Measurements from ENCODE around the gene CCNJL.
"Not testable (repeated sequence)": the region's sequence is repeated elsewhere in the genome, so short reads cannot be mapped to it uniquely, and the experiment has no call there.

CCNJL gene

DNA sequence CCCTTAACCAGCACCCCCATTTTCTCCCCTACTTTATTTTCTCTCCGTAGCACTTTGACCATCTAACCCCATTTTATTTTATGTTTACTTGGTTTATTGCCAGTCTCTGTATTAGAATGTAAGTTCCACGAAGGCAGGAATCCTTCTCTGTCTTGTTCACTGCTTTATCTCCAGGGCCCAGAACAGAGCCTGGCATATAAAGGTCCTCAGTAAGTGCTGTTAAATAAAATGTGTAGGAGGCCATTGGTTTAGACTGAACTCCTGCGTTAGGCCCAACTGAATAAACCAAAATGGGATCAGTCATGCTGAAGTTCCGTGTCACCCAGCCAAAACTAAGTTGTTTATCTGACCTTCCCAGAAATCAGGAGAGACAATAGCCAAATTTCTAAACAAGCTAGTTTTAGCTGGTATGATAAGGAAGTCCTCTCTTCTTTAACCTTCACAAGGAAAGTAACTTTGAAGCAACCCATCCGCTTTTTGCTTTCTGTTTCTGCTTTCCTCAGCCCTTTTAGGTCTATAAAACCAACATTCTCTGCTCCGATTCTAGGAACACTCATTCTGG is 29.0 kb upstream of the CCNJL start:
- Histone ChIP-seq H3K27me3 (ENCODE audit: insufficient read depth, low read length, poor library complexity) (no peaks in the 10 kb centered on the region), H4K8ac (ENCODE audit: low read depth, low read length) (no peak overlapping the region), H3K18ac (ENCODE audit: low read length) (no peak overlapping the region), H4K5ac (ENCODE audit: low read length) (no peak overlapping the region), H3K36me3 (ENCODE audit: control insufficient read depth, insufficient read depth, low read length) (no peaks in the 10 kb centered on the region), H2AK5ac (ENCODE audit: low read length) (no peak overlapping the region), H3K4me3 (ENCODE audit: low read length) (no peak overlapping the region), H2BK15ac (replicated peaks; ENCODE audit: low read depth) (no peak overlapping the region), H3K79me2 (ENCODE audit: control insufficient read depth, insufficient read depth, low read length) (no peaks in the 10 kb centered on the region), H2BK120ac (ENCODE audit: low read depth, low read length) (no peak overlapping the region), H3K23ac (ENCODE audit: low read length) (no peak overlapping the region), H3K27ac (ENCODE audit: low read depth, low read length) (no peak overlapping the region), H3K79me1 (ENCODE audit: low read length) (no peaks in the 10 kb centered on the region), H3K4me2 (ENCODE audit: low read length) (no peak overlapping the region), H3K56ac (ENCODE audit: low read length) (no peak overlapping the region), H3K4ac (ENCODE audit: low read depth, low read length) (no peak overlapping the region), H2BK5ac (ENCODE audit: low read length) (no peak overlapping the region), H3K9ac (ENCODE audit: low read length) (no peak overlapping the region), H3K4me1 (ENCODE audit: control insufficient read depth, low read depth, low read length) (no peaks in the 10 kb centered on the region)
- no peak for DNase-seq
- WGBS (ENCODE audit: extremely low coverage, insufficient coverage, low lambda C conversion rate) = no CpG with 5 or more reads among the region's 6 CpGs

DNA sequence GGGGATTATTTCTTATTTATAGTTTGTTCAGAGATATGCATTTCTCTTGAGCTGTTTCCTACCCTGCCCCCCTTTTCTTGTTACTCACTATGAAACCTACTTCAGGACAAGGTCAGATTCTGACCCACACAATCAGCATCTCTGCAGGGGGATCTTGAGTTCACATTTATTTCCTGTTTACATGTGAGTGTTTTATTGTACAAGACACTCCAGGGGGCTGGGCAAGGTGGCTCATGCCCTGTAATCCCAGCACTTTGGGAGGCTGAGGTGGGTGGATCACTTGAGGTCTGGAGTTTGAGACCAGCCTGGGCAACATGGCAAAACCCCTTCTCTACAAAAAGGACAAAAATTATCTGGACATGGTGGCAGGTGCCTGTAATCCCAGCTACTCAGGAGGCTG is 28.1 kb upstream of the CCNJL start:
- DNase-seq; H2BK5ac ChIP-seq (ENCODE audit: low read length); H3K4me3 ChIP-seq (ENCODE audit: low read length); H2BK120ac ChIP-seq (ENCODE audit: low read depth, low read length); H2BK15ac ChIP-seq (replicated peaks; ENCODE audit: low read depth); H3K4me1 ChIP-seq (ENCODE audit: control insufficient read depth, low read depth, low read length); H3K27me3 ChIP-seq (ENCODE audit: insufficient read depth, low read length, poor library complexity); H3K23ac ChIP-seq (ENCODE audit: low read length); H3K4me2 ChIP-seq (ENCODE audit: low read length); H4K5ac ChIP-seq (ENCODE audit: low read length); H3K18ac ChIP-seq (ENCODE audit: low read length); H3K79me2 ChIP-seq (ENCODE audit: control insufficient read depth, insufficient read depth, low read length); H3K36me3 ChIP-seq (ENCODE audit: control insufficient read depth, insufficient read depth, low read length); H2AK5ac ChIP-seq (ENCODE audit: low read length); H3K27ac ChIP-seq (ENCODE audit: low read depth, low read length); H3K9ac ChIP-seq (ENCODE audit: low read length); H3K56ac ChIP-seq (ENCODE audit: low read length); H3K79me1 ChIP-seq (ENCODE audit: low read length); H3K4ac ChIP-seq (ENCODE audit: low read depth, low read length); H4K8ac ChIP-seq (ENCODE audit: low read depth, low read length): not testable (repeated sequence)

DNA sequence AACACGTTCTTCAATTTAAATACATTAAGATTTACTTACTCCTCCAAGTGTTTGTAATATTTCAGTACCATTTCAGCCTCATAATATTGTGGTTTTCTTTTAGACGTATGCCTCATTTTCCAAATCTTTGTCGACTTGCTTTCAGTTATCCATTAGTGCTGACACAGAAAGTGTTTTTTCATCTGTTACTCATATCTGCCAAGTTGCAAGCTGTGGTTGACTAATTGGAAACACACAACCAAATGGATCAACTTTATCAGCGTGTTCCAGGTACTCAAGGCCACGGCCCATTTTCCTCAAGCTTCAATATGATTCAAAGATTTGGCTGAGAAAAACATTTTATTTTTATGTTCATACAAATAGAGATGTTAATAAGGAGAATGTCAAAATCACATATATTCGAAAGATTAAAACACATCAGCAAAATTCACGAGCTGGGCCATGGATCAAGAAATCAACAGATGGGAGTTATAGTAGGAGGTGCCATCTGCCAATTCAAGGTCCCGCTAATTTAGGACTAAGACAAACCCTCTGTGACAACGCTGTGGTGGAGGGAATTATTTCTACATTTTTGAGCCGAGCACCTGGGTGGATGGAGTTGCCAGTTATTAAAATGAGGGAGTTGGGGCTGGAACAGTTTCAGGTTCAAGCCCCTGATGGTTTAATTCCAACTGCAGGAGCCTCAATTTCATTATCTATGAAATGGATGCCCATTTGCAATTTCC is 27.2 kb upstream of the CCNJL start:
- DNase-seq = no peak
- Histone ChIP-seq H3K56ac (ENCODE audit: low read length) (no peak overlapping the region), H2BK120ac (ENCODE audit: low read depth, low read length) (no peak overlapping the region), H3K4me2 (ENCODE audit: low read length) (no peak overlapping the region), H2AK5ac (ENCODE audit: low read length) (no peak overlapping the region), H3K23ac (ENCODE audit: low read length) (no peak overlapping the region), H2BK5ac (ENCODE audit: low read length) (no peak overlapping the region), H3K4me3 (ENCODE audit: low read length) (no peak overlapping the region), H3K18ac (ENCODE audit: low read length) (no peak overlapping the region), H4K8ac (ENCODE audit: low read depth, low read length) (no peak overlapping the region), H2BK15ac (replicated peaks; ENCODE audit: low read depth) (no peak overlapping the region), H3K27me3 (ENCODE audit: insufficient read depth, low read length, poor library complexity) (no peaks in the 10 kb centered on the region), H3K79me2 (ENCODE audit: control insufficient read depth, insufficient read depth, low read length) (no peaks in the 10 kb centered on the region), H3K36me3 (ENCODE audit: control insufficient read depth, insufficient read depth, low read length) (no peaks in the 10 kb centered on the region), H3K4ac (ENCODE audit: low read depth, low read length) (no peak overlapping the region), H3K27ac (ENCODE audit: low read depth, low read length) (no peak overlapping the region), H3K4me1 (ENCODE audit: control insufficient read depth, low read depth, low read length) (no peaks in the 10 kb centered on the region), H4K5ac (ENCODE audit: low read length) (no peak overlapping the region), H3K9ac (ENCODE audit: low read length) (no peak overlapping the region), H3K79me1 (ENCODE audit: low read length) (no peaks in the 10 kb centered on the region)
- 100% methylated on average over 1 of the region's 10 CpGs for WGBS (ENCODE audit: extremely low coverage, insufficient coverage, low lambda C conversion rate)

DNA sequence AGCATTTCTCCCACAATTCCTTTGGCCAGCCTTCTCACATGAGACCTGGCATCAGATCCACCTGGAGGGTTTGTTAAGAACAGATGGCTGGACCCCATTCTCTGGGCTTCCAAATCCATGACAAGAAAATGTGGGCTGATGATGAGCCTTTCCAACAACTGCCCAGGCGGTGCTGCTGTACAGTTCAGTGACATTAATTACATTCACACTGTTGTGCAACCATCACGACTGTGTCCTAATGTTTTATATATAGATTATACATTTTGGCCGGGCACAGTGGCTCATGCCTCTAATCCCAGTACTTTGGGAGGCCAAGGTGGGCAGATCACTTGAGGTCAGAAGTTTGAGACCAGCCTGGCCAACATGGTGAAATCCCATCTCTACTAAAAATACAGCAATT is 22.4 kb upstream of the CCNJL start:
- not testable (repeated sequence) for H3K18ac ChIP-seq (ENCODE audit: low read length); H2BK5ac ChIP-seq (ENCODE audit: low read length); H2BK120ac ChIP-seq (ENCODE audit: low read depth, low read length); H2BK15ac ChIP-seq (replicated peaks; ENCODE audit: low read depth); H3K4me3 ChIP-seq (ENCODE audit: low read length); DNase-seq; H3K4me1 ChIP-seq (ENCODE audit: control insufficient read depth, low read depth, low read length); H3K79me1 ChIP-seq (ENCODE audit: low read length); H3K23ac ChIP-seq (ENCODE audit: low read length); H3K4ac ChIP-seq (ENCODE audit: low read depth, low read length); H3K9ac ChIP-seq (ENCODE audit: low read length); H4K5ac ChIP-seq (ENCODE audit: low read length); H3K79me2 ChIP-seq (ENCODE audit: control insufficient read depth, insufficient read depth, low read length); H3K36me3 ChIP-seq (ENCODE audit: control insufficient read depth, insufficient read depth, low read length); H3K4me2 ChIP-seq (ENCODE audit: low read length); H3K56ac ChIP-seq (ENCODE audit: low read length); H3K27ac ChIP-seq (ENCODE audit: low read depth, low read length); H2AK5ac ChIP-seq (ENCODE audit: low read length); H3K27me3 ChIP-seq (ENCODE audit: insufficient read depth, low read length, poor library complexity); H4K8ac ChIP-seq (ENCODE audit: low read depth, low read length)
- no CpG with 5 or more reads among the region's 3 CpGs for WGBS (ENCODE audit: extremely low coverage, insufficient coverage, low lambda C conversion rate)

DNA sequence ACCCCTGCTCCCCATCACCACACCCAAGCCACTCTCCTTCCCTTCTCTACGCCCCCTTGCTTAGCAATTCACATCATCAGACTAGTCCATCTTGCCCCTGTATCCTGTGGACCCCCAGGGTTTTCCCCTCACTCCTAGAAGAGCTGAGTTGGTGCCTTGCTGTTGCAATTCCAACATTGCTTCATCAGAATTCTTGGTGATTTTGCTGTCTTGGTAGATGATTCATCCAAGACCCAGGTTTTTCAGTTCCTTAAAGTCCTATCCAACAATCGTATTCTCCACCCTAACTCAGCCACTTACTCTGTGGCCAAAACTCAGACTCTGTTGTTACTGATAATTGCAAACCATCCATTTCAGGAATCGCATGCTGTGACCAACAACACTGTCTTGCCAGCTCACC is 21.4 kb upstream of the CCNJL start:
- H3K4me3 ChIP-seq (ENCODE audit: low read length) = no peak overlapping the region
- H3K4me1 ChIP-seq (ENCODE audit: control insufficient read depth, low read depth, low read length) = no peaks in the 10 kb centered on the region
- H3K79me2 ChIP-seq (ENCODE audit: control insufficient read depth, insufficient read depth, low read length) = no peaks in the 10 kb centered on the region
- H3K56ac ChIP-seq (ENCODE audit: low read length) = no peak overlapping the region
- H3K36me3 ChIP-seq (ENCODE audit: control insufficient read depth, insufficient read depth, low read length) = no peaks in the 10 kb centered on the region
- no peak overlapping the region for H2AK5ac ChIP-seq (ENCODE audit: low read length)
- H3K23ac ChIP-seq (ENCODE audit: low read length) = peak overlapping the region; percentile 94
- H4K8ac ChIP-seq (ENCODE audit: low read depth, low read length) = no peak overlapping the region
- H3K27me3 ChIP-seq (ENCODE audit: insufficient read depth, low read length, poor library complexity) = no peaks in the 10 kb centered on the region
- H3K4ac ChIP-seq (ENCODE audit: low read depth, low read length) = no peak overlapping the region
- H2BK15ac ChIP-seq (replicated peaks; ENCODE audit: low read depth) = no peak overlapping the region
- H4K5ac ChIP-seq (ENCODE audit: low read length) = no peak overlapping the region
- no peak overlapping the region for H2BK120ac ChIP-seq (ENCODE audit: low read depth, low read length)
- H3K9ac ChIP-seq (ENCODE audit: low read length) = no peak overlapping the region
- no peaks in the 10 kb centered on the region for H3K79me1 ChIP-seq (ENCODE audit: low read length)
- H3K4me2 ChIP-seq (ENCODE audit: low read length) = no peak overlapping the region
- H3K18ac ChIP-seq (ENCODE audit: low read length) = no peak overlapping the region
- DNase-seq = no peak
- no peak overlapping the region for H2BK5ac ChIP-seq (ENCODE audit: low read length)
- no peak overlapping the region for H3K27ac ChIP-seq (ENCODE audit: low read depth, low read length)
- WGBS (ENCODE audit: extremely low coverage, insufficient coverage, low lambda C conversion rate) = no CpG with 5 or more reads among the region's 3 CpGs

DNA sequence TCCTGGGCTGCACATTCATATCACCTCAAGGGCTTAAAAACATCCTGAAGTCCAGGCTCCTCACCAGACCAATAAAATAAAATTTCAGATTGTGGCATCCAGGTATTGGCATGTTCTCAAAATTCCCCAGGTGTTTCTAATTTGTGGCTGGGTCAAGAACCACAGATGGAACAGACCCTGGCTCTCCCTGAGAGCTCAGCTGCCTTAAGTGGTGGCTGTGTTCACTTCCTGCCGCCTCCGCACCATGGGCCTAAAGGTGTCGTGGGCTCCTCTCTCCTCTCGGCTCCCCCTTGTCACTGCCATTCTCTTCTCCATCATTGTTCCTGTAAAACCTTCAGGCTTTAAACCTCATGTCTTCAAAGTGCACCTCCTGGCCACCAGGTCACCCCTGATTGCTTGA is 17.8 kb upstream of the CCNJL start:
- Histone ChIP-seq H3K79me1 (ENCODE audit: low read length) (no peaks in the 10 kb centered on the region), H3K4me3 (ENCODE audit: low read length) (no peak overlapping the region), H3K23ac (ENCODE audit: low read length) (no peak overlapping the region), H3K18ac (ENCODE audit: low read length) (no peak overlapping the region), H3K56ac (ENCODE audit: low read length) (no peak overlapping the region), H3K4ac (ENCODE audit: low read depth, low read length) (no peak overlapping the region), H3K79me2 (ENCODE audit: control insufficient read depth, insufficient read depth, low read length) (no peaks in the 10 kb centered on the region), H3K27me3 (ENCODE audit: insufficient read depth, low read length, poor library complexity) (no peaks in the 10 kb centered on the region), H2BK120ac (ENCODE audit: low read depth, low read length) (no peak overlapping the region), H2BK5ac (ENCODE audit: low read length) (no peak overlapping the region), H4K5ac (ENCODE audit: low read length) (no peak overlapping the region), H3K27ac (ENCODE audit: low read depth, low read length) (no peak overlapping the region), H4K8ac (ENCODE audit: low read depth, low read length) (no peak overlapping the region), H2BK15ac (replicated peaks; ENCODE audit: low read depth) (no peak overlapping the region), H3K9ac (ENCODE audit: low read length) (no peak overlapping the region), H3K4me1 (ENCODE audit: control insufficient read depth, low read depth, low read length) (no peaks in the 10 kb centered on the region), H3K36me3 (ENCODE audit: control insufficient read depth, insufficient read depth, low read length) (no peaks in the 10 kb centered on the region), H2AK5ac (ENCODE audit: low read length) (no peak overlapping the region), H3K4me2 (ENCODE audit: low read length) (no peak overlapping the region)
- no peak for DNase-seq
- no CpG with 5 or more reads among the region's 4 CpGs for WGBS (ENCODE audit: extremely low coverage, insufficient coverage, low lambda C conversion rate)

Data from mesendoderm (in vitro differentiated cells).